ENCODE measurements around the gene GPC3.

DNA sequence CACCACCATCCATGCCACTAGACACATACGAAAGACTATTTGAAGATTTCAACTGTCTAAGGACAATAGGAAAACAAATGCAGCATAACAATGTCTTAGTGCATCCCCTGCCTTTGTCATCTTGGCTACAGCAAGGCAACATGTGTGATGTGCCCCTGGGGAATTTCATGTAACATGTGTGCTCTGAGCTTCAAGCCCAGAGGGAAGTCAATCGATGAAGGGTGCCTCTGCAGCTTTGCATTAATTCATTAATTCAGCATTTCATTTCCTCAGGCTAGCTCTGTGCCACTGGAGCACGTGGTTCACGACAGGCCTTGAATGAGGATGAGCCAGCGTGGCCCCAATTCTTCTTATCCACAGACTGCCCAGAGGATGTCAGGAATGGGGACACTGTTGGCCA lies 316.2 kb downstream of the GPC3 start:
- TF ChIP-seq POLR2A (IDR thresholded peaks at IDR 0.05) (no peak), EP300 (IDR thresholded peaks at IDR 0.05) (no peak)

All from stomach (tissue), 4 donors.